Measurements from ENCODE around the gene ENPP7. TPM values are rescaled to one million over a fixed set of nuclear protein-coding genes. Genes with fewer than 3 reads are reported as not detected.

ENPP7 gene
- total RNA-seq, 4 donors from 2014 or later: not detected

DNA sequence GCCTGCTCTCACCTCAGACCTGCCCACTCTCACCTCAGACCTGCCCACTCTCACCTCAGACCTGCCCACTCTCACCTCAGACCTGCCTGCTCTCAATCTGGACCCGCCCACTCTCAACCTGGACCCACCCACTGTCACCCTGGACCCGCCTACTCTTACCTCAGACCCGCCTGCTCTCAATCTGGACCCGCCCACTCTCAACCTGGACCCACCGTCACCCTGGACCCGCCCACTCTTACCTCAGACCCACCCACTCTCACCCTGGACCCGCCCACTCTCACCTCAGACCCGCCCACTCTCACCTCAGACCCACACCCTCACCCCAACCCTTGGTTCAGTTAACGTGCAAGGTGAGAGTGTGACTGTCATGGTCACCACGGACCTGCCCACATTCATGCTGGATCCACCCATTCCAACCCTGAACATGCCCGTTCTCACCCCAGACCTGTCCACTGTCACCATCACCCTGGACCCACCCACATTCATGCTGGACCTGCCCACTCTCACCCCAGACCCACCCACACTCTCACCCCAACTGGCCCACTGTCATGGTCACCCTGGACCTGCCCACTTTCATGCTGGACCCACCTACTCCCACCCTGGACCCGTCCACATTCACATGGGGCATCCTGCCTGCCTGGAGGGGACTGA lies 31.2 kb upstream of the ENPP7 start:
- no peak for DNase-seq
- H3K4me3 ChIP-seq (replicated peaks in 1 of 3): no peak overlapping the region
- H3K4me1 ChIP-seq: peaks cover 0 to 14% of the 10 kb centered on the region in 2 donors
- intact Hi-C loops (cut with DNase I): no loop called here
- 83 to 86% methylated on average over 12 of the region's 12 CpGs for WGBS, 2 donors
- no peaks in the 10 kb centered on the region for H3K36me3 ChIP-seq
- TF ChIP-seq, protein P1, sequence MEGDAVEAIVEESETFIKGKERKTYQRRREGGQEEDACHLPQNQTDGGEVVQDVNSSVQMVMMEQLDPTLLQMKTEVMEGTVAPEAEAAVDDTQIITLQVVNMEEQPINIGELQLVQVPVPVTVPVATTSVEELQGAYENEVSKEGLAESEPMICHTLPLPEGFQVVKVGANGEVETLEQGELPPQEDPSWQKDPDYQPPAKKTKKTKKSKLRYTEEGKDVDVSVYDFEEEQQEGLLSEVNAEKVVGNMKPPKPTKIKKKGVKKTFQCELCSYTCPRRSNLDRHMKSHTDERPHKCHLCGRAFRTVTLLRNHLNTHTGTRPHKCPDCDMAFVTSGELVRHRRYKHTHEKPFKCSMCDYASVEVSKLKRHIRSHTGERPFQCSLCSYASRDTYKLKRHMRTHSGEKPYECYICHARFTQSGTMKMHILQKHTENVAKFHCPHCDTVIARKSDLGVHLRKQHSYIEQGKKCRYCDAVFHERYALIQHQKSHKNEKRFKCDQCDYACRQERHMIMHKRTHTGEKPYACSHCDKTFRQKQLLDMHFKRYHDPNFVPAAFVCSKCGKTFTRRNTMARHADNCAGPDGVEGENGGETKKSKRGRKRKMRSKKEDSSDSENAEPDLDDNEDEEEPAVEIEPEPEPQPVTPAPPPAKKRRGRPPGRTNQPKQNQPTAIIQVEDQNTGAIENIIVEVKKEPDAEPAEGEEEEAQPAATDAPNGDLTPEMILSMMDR (IDR thresholded peaks at IDR 0.05): no peak
- no peak for TF ChIP-seq POLR2A (IDR thresholded peaks at IDR 0.05)
- H3K27ac ChIP-seq: no peak overlapping the region
- no peaks in the 10 kb centered on the region for H3K9me3 ChIP-seq
- H3K27me3 ChIP-seq: no peaks in the 10 kb centered on the region

DNA sequence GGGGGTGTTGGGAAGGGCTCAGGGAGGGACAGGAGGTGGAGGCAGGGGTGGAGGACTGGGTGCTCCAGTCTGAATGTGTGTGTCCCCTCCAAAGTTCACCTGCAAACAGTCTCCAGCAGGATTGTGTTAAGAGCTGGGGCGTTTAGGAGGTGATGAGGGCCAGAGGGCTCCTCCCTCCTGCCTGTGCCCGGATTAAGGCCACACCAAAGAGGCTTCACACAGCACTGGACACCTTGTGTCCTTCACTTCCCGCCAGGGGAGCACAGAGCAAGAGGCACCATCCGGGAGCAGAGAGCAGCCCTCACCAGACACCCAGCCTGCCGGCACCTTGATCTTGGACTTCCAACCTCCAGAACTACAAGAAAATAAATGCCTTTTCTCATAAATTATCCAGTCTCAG lies 30.2 kb upstream of the ENPP7 start:
- 51 to 65% methylated on average over 4 to 5 of the region's 5 CpGs for WGBS, 2 donors
- peaks cover 0 to 11% of the 10 kb centered on the region in 2 donors for H3K4me1 ChIP-seq
- no peak overlapping the region for H3K27ac ChIP-seq
- intact Hi-C loops (cut with DNase I): no loop called here
- H3K36me3 ChIP-seq: no peaks in the 10 kb centered on the region
- no peak for DNase-seq
- no peaks in the 10 kb centered on the region for H3K27me3 ChIP-seq
- H3K9me3 ChIP-seq: no peaks in the 10 kb centered on the region
- TF ChIP-seq POLR2A (IDR thresholded peaks at IDR 0.05): no peak
- TF ChIP-seq, protein P1 (IDR thresholded peaks at IDR 0.05): no peak
- H3K4me3 ChIP-seq (replicated peaks in 1 of 3): no peak overlapping the region

DNA sequence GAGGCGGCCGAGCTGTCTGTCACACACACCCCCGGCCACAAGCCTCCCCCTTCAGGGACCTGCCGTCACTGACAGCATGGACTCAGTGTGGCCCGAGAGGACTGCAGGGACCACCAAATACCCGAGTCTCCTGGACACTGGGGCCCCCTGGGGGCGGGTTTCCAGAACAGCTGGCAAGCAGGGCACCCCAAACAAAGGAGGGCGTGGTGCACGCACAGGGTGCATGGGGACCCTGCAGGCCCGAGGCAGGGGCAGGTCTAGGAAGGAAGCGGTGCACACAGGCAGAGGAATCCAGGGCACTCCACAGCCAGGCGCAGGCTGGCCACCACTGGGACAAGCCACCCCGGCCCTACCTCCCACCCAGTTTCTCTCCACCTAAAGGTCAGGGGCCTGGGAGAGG lies 28.7 kb upstream of the ENPP7 start:
- H3K27me3 ChIP-seq: no peaks in the 10 kb centered on the region
- no peaks in the 10 kb centered on the region for H3K4me1 ChIP-seq
- intact Hi-C loops (cut with DNase I): no loop called here
- H3K4me3 ChIP-seq (replicated peaks in 1 of 3): no peak overlapping the region
- H3K36me3 ChIP-seq: no peaks in the 10 kb centered on the region
- TF ChIP-seq, protein P1 (IDR thresholded peaks at IDR 0.05): no peak
- no peak for TF ChIP-seq POLR2A (IDR thresholded peaks at IDR 0.05)
- H3K9me3 ChIP-seq: no peaks in the 10 kb centered on the region
- WGBS, 2 donors: 49 to 65% methylated on average over 9 to 11 of the region's 13 CpGs
- H3K27ac ChIP-seq: no peak overlapping the region
- DNase-seq: no peak

DNA sequence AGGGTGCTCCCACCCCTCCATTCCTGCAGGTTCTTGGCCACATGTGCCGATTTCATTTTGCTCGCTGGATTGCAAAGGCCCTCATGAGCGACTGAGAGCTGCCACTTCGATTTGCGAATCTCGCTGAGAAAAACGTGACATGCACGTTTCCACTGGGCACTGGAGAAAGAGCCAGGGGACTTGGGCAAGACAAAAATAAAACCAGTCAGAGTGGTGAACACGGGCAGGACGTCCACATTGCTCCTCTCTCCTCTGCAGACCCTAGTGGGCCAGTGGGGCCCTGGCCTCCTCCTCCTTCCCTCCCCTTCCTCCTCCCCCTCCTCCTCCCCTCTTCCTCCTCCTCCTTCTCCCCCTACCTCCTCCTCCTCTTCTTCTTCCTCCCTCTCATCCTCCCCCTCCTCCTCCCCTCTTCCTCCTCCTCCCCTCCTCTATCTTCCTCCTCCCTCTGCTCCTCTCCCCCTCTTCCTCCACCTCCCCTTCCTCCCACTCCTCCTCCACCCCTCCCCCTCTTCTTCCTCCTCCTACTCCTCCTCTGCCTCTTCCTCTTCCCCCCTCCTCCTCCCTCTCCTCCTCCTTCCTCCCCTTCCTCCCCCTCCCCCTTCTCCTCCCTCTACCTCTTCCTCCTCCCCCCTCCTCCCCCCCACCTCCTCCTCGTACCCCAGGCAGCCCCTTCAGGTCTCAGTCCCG lies 28.1 kb upstream of the ENPP7 start:
- DNase-seq: no peak
- Histone ChIP-seq H3K36me3 (no peaks in the 10 kb centered on the region), H3K27ac (no peak overlapping the region), H3K9me3 (no peaks in the 10 kb centered on the region), H3K27me3 (no peaks in the 10 kb centered on the region), H3K4me1 (no peaks in the 10 kb centered on the region), H3K4me3 (replicated peaks in 1 of 3) (no peak overlapping the region)
- TF ChIP-seq, protein P1 (IDR thresholded peaks at IDR 0.05): no peak
- no peak for TF ChIP-seq POLR2A (IDR thresholded peaks at IDR 0.05)
- 21 to 30% methylated on average over 10 to 11 of the region's 12 CpGs for WGBS, 2 donors
- intact Hi-C loops (cut with DNase I): no loop called here

DNA sequence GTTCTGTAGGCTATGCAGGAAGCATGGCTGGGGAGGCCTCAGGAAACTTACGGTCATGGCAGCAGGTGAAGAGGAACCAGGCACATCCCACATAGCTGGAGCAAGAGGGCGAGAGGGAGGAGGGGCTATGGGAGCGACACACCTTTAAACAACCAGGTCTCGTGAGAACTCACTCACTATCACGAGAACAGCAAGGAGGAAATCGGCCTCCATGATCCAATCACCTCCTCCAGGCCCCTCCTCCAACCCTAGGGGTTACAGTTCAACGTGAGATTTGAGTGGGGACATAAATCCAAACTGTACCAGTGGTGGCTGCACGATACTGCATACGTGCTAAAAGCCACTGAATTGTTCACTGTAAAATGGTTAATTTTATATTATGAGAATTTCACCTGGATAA lies 26.1 kb upstream of the ENPP7 start:
- no peak for DNase-seq
- H3K4me3 ChIP-seq (replicated peaks in 1 of 3): no peak overlapping the region
- WGBS, 2 donors: 83 to 90% methylated on average over 9 of the region's 9 CpGs
- no peaks in the 10 kb centered on the region for H3K9me3 ChIP-seq
- no peaks in the 10 kb centered on the region for H3K27me3 ChIP-seq
- peaks cover 0 to 4% of the 10 kb centered on the region in 2 donors for H3K4me1 ChIP-seq
- H3K36me3 ChIP-seq: no peaks in the 10 kb centered on the region
- H3K27ac ChIP-seq: no peak overlapping the region
- TF ChIP-seq, protein P1 (IDR thresholded peaks at IDR 0.05): no peak
- TF ChIP-seq POLR2A (IDR thresholded peaks at IDR 0.05): no peak
- intact Hi-C loops (cut with DNase I): no loop called here
